Jurkat, Clone E6-1 (cell line): Measurements from ENCODE around the gene TNFAIP6.

Source experiments
- DNase-seq: peaks from one replicate; pipeline ENCODE4 v3.0.0-alpha.2; 2011; ENCODE audit warnings: low read depth, low spot score
- H3K4me3 ChIP-seq: 2 replicates; pipeline ENCODE4 v1.5.1; 2011; ENCODE audit warnings: mild to moderate bottlenecking, low read length, control low read depth, moderate library complexity

TNFAIP6 gene

DNA sequence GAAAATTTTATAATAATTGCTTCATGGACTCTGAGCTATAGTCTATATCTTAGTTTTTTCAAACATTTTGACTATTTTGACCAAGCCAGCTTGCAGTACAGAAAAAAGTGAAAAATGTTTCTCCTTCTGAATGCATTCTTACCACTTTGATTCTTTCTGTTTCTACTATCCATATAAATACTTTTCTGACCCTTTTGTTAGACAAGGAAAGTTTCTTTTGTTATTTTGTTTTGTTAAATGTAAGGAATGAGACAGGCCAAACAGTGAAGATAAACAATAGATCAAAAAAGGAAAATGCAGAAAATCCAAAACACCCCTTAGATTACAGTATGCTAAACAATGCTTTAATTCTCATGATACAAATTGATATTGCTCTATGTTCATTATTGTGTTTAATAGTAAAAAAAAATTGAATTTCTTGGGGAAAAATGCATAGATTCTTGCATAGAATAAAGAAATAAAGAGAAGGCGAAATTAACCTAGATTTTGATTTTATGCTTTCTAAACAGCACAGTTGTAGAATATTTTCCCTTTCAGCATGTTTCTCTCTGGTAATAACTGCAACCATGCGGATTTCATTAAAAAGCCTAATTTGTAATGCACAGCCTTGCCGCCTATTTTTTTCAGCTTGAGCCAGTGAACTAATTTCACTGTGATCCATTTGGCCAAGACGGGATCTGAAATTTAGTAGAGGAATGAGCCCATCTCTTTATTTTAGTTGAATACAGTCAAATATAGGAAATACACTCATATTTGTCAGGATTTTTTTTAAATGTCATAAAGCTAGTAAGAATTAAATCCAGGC, 976 bp downstream of the TNFAIP6 start:
- no peak for DNase-seq
- no peak overlapping the region for H3K4me3 ChIP-seq

DNA sequence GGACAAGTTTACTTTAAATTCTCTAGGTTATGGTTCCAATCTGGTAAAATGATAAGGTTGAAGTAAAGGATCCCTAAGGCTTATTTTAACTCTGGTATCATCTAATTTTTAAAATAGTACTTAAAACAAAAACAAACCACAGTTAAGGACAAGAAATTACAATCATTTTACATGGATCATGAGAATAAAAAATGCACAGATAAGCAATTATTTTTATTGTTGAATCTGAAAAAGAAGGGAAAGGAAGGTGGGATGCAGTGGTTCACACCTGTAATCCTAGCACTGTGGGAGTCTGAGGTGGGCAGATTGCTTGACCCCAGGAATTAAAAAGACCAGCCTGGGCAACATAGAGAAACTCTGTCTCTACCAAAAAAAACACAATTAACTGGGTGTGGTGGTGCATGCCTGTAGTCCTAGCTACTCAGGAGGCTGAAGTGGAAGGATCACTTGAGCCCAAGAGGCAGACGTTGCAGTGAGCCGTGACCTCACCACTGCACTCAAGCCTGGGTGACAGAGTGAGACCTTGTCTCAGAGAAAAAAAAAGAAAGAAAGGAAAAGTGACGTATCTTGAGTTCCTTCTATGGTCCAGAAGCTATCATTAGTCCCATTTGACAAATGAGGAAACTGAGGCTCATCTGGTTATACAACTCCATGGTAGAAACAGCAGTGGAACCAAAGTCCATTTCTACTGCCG, 2.5 kb downstream of the TNFAIP6 start:
- H3K4me3 ChIP-seq = no peak overlapping the region
- no peak for DNase-seq

DNA sequence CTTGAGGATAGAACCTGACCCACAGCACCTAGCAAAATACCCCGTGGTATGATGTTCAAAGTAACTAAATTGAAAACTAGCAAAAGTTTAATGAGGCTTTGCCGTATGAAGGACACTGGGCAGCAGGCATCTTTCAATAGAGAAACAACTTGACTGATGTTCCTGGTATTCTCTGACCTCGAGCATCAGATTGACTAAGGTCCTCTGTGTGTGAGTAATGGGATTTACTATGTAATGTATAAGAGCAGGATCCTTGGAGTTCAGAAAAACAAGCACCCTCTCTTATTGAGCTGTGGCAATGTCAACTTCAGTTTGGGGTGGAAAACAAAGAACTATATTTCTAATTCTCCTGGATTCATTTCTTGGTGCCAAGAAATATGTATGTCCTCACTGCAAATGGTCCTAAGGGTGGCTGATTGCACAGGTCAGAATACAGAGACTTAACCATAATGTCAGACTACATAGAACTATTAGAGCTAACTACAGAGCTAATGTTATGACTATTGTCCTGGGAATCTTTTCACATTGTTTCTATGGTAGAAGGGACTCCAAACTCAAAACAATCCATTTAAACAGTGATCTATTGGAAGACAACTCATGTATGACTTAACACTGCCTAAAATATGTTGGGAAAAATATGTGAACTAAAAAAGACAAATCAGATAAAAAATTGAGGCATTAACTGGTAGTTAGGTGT, 4.4 kb downstream of the TNFAIP6 start:
- DNase-seq = no peak
- H3K4me3 ChIP-seq = no peak overlapping the region

- no peak for DNase-seq
- H3K4me3 ChIP-seq = no peak overlapping the region
Observed at GRCh38 chr2:151363709-151364108, 6.3 kb downstream of the TNFAIP6 start.

- no peak for DNase-seq
- no peak overlapping the region for H3K4me3 ChIP-seq
Observed at GRCh38 chr2:151367571-151367970, 10.2 kb downstream of the TNFAIP6 start.

DNA sequence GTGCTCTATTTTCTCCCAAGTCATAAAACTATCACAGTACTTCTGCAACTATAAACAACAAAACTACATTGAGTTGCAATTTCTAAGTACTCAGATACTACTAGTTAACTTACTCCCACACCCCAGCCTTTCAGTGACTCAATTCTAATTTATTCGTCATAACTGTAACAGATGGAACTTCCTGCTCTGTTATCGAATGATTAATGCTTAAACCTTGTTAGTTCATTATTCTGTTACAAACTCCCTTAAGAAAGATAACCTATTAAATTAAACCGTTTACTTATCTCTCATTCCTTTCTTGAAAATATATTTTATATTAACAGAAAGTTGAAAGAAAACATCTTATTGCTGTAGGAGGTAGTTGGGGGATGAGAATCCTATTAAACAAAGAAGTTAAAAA, 17.0 kb downstream of the TNFAIP6 start:
- no peak overlapping the region for H3K4me3 ChIP-seq

DNA sequence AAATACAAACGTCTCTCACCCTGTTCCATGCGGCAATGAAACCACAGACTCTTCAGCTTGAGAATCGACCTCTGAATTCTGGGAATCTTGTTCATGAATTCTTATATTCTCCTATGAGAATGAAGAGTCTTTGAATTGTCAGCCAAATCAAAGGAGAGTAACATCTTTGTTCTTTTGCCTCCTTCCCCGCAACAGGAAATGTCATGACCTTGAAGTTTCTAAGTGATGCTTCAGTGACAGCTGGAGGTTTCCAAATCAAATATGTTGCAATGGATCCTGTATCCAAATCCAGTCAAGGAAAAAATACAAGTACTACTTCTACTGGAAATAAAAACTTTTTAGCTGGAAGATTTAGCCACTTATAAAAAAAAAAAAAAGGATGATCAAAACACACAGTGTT, 21.8 kb downstream of the TNFAIP6 start:
- DNase-seq = peak; percentile 44
- no peak overlapping the region for H3K4me3 ChIP-seq

More for the DNA sequence above, 17.0 kb downstream of the TNFAIP6 start:
- DNase-seq = no peak

DNA sequence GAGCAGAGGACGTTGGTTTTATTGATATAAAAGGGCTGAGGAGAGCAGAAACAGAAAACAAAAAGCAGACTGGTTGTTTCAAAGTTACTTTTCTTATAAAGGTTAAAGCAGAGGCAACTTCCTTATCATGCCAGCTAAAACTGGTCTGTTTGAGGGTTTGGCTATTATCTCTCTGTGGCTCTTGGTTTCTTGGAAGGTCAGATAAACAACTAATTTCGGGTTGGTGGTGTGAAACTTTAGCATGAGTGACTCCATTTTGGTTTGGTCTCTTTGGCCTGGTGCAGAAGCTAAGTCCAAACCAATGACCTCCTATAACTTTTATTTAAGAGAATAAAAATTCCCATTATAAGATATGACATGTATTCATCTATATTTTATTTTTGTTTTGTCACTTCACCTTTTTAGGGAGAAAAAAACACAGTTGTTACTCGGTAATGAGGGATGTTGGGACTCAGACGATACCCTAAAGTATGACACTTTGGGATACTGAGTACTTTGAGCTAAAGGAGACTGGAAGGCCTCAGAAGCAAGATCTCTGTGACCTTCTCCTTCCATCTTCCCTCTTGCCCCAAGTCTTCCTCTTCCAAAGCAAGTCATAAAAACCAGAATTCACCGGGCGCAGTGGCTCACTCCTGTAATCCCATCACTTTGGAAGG, 23.3 kb downstream of the TNFAIP6 start:
- DNase-seq = no peak
- H3K4me3 ChIP-seq = no peak overlapping the region

- H3K4me3 ChIP-seq = no peak overlapping the region
- DNase-seq = no peak
Observed at GRCh38 chr2:151381266-151381665, 23.9 kb downstream of the TNFAIP6 start.

DNA sequence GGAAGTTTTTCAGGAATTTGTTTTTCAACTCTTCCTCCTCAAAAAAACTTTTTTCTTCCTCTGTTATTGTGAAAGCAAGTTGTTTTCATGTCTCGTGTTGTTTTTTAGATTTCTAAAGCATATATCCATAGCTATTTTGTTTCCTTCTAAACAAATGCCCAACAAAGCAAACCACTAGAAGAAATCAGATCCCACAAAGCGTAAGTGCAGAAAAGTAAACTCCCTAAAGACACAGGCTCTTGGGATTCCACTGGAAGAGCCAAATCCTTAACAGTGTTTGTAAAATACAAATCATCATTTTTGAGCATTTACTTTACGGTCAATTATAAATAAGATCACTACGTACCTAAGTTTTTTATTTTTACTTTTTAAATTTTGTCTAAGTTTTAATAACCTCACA, 30.6 kb downstream of the TNFAIP6 start:
- H3K4me3 ChIP-seq = no peak overlapping the region
- no peak for DNase-seq

DNA sequence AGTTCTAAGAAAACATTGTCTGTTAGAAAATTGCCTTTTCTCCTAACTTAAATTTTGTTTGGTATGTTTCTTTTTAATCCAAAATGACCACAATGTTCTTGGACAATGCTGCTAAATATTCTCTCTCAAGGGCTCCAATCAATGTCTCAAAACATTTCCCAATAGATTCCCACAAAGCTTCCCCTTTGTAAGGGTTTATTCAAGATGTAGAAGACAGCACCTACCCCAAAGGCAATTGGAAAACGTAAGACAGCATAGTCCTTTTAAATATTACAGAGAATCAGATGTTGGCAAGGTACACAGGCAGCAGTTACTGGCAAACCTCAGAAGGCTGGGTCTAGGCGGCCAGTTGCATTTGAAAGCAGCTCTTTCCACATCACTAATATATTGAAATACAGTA, 34.0 kb downstream of the TNFAIP6 start:
- H3K4me3 ChIP-seq = no peak overlapping the region
- no peak for DNase-seq

DNA sequence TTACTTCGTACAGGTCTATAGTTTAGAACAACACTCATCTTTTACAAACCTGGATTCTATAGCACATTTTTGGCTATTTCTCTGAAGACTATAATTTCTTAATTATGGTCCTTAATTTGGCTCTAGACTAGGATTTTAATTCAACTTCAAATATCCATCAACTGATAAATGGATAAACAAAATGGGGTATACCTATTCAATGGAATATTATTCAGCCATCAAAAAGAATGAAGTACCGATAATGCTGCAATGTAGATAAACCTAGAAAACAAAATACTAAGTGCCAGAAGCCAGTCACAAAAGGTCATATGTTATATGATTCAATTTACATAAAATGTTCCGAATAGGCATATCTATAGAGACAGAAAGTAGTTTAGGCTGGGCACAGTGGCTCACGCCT, 37.1 kb downstream of the TNFAIP6 start:
- H3K4me3 ChIP-seq = no peak overlapping the region
- no peak for DNase-seq

- DNase-seq = no peak
- H3K4me3 ChIP-seq = no peak overlapping the region
Observed at GRCh38 chr2:151395509-151396374, 38.4 kb downstream of the TNFAIP6 start.

DNA sequence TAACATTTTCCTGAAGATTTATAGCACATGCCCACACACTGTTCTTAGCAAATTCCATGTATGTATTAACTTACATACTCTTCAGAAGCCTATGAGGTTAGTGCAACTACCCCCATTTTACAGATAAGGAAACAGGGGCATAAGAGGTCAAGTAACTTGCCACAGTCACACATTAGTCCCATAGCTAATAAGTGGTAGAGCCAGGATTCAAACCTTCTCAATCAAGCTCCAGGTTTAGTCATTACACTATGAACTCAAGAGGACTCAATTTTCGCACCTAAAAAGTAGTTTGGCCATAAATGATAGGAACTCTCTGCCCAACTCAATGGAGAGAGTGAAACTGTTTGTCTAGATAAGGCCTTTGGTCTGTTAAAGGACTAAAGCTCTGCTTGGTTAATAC, 42.6 kb downstream of the TNFAIP6 start:
- no peak overlapping the region for H3K4me3 ChIP-seq
- no peak for DNase-seq

DNA sequence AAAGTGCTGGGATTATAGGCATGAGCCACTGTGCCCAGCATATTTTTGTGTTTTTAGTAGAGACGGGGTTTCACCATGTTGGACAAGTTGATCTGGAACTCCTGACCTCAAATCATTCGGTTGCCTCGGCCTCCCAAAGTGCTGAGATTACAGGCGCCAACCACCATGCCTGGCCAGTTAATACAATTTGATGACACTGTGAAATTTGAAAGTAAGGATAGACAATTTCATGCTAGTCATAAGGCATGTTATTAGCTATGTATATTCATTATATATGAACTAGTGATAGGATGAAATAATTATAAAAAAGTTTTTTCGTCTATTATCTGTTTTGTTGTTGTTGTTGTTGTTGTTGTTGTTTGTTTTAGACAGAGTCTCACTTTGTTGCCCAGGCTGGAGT, 43.8 kb downstream of the TNFAIP6 start:
- DNase-seq = no peak
- no peak overlapping the region for H3K4me3 ChIP-seq

DNA sequence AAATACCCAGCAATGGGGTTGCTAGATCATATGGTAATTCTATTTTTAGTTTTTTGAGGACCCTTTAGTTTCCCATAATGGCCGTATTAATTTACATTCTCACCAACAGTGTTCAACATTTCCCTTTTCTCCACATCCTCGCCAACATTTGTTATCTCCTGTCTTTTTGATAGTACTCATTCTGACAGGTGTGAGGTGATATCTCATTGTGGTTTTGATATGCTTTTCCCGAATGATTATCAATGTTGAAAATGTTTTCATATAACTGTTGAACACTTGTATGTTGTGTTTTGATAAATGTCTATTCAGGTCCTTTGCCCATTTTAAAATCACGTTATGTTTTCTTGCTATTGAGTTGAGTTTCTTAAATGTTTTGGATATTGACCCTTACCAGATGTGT, 46.5 kb downstream of the TNFAIP6 start:
- no peak overlapping the region for H3K4me3 ChIP-seq
- DNase-seq = no peak

DNA sequence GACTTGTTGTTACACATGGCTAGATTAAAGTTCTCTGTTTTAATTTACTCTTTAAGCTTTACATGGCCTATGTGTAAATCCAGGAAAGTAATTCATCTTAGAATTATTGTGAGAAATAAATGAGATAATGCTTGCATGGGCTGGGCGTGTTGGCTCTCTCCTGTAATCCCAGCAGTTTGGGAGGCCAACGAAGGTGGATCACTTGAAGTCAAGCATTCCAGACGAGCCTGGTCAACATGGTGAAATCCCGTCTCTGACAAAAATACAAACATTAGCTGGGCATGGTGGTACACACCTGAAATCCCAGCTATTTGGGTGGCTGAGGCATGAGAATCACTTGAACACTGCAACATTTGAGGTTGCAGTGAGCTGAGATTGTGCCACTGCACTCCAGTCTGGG, 48.0 kb downstream of the TNFAIP6 start:
- no peak for DNase-seq
- H3K4me3 ChIP-seq = no peak overlapping the region

GRCh38 chr2:151407281-151407680, 49.9 kb downstream of the TNFAIP6 start:
- H3K4me3 ChIP-seq = no peak overlapping the region
- DNase-seq = no peak
